Renal cortex interstitium (tissue), 11 donors: Measurements from ENCODE around the gene SOX6. TPM values are rescaled to one million over a fixed set of nuclear protein-coding genes. Genes with fewer than 3 reads are reported as not detected.

Experiments used
- DNase-seq, 11 donors: peaks; one replicate each; pipeline ENCODE4 v3.0.0-alpha.2; 2013; ENCODE audit warnings: low read depth in 9 of 11, low spot score in 4 of 11; ENCODE audit errors: extremely low read depth in 1 of 11
- polyA plus RNA-seq, 3 donors: library from polyadenylated mRNA; unstranded; fragments of 120-200 nt; gene quantifications; one replicate each; pipeline ENCODE4 v1.2.1, GENCODE V29; 2013; ENCODE audit not compliant: insufficient read length in 3 of 3

The SOX6 gene
- polyA plus RNA-seq, 3 donors: 20.4 to 24.9 (median 21.0) TPM

DNA sequence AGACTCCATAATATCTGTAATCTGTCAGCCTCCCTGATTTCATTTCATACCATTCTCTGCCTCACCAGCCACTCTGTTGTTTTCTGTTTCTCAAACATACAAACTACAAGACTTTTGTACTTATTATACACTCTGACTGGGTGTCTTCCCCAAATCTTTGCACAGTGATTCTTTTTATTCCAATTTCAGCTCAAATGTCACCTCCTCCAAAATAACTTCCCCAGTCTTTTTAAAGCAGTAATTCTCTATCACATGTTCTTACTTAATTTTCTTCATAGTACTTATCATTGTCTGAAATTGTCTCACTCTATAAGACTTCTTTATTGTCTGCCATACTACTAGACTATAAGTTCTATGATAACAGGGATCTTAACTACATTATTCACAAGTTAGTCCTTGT, 19.6 kb downstream of the SOX6 start:
- DNase-seq: no peak

- no peak for DNase-seq
Observed at GRCh38 chr11:16336204-16336603, 20.1 kb downstream of the SOX6 start.

GRCh38 chr11:16335236-16335962, 20.9 kb downstream of the SOX6 start:
- no peak for DNase-seq

DNA sequence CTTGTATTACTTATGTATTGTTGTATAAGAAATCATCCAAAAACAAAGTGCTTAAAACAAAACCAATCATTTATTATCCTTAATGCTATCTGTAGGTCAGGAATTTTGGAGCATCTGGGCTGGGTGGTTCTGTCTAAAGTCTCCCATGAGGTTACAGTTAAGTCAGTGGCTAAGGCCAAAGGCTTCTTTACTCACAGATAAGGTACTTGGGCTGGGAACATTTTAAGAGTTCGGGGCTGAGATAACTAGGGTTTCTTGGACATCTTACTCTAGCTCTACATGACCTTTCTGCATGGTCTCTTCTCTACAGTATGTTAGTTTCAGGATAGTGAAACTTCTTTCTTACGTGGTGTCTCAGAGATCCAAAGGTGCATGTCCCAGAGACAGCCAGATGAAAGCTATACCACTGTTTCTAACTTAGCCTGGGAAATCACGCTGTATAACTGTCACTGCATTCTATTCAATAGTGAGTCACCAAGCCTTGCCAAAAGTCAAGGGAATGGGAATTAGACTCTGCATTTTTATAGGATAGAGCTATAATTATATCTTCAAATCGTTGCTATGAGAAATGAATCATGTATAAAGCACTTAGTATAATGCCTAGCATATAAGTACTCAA, 29.6 kb downstream of the SOX6 start:
- no peak for DNase-seq

DNA sequence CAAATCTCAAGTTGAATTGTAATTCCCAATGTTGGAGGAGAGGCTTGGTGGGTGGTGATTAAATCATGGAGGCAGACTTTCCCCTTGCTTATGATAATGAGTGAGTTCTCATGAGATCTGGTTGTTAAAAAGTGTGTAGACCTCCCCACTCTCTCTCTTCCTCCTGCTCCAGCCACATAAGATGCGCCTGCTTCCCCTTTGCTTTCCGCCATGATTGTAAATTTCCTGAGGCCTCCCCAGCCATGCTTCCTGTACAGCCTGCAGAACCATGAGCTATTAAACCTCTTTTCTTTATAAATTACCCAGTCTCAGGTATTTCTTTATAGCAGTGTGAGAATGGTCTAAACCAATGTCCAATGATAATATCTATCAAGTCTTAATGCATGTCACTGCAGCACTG, 34.2 kb downstream of the SOX6 start:
- DNase-seq: no peak

DNA sequence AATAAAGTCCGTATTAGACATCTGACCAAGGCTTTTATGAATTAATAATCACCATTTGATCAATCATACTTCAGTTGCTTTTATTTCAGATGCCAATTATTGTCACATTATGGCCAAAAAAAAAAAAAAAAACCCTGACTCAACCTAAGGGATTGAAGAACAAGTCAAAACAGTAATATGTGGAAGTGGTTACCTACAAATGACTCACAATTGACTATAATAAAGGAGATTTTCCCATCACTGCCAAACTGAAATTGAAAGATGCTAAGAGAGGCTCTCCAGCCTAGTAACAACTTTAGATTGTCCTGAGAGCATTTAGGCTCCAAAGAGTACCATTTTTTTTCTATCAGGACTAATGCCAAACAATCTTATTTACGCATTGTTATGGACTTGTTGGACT, 35.2 kb downstream of the SOX6 start:
- no peak for DNase-seq

GRCh38 chr11:16318320-16318719, 38.0 kb downstream of the SOX6 start:
- no peak for DNase-seq

DNA sequence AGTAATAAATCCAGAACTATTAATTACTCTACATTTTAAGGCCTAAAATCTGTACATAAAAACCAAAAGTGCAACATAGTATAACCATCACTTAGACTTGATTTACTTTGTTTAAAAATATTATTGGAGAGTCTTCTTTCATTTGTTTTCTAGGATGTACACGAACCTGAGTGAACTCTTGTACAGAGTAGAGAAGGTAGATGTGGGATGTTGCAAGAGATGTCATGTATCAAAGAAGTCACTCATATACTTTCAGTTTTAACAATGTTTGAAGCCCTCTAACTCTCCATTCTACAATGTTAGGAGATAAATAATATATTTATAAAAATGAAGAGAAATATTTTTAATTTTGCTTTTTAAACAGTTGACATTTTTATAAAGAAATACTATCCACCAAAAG, 38.6 kb downstream of the SOX6 start:
- DNase-seq: no peak

DNA sequence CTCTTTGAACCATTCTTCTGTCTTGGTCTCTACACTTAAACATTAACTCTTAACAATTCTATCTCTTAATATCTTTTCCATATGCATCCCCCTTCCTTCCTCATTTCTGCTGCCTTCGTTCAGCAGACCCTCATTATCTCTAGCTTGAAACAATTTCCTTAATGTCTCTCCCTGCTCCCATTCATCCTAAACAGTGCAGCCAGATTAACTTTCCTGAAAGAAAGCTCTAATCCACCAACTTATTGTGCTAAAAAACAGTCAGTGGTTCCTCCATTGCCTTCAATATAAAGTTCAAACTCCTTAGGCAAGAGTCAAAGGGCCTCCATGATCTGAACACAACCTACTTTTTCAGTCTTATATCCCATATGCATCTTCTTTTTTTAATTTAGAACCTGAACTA, 42.5 kb downstream of the SOX6 start:
- no peak for DNase-seq

DNA sequence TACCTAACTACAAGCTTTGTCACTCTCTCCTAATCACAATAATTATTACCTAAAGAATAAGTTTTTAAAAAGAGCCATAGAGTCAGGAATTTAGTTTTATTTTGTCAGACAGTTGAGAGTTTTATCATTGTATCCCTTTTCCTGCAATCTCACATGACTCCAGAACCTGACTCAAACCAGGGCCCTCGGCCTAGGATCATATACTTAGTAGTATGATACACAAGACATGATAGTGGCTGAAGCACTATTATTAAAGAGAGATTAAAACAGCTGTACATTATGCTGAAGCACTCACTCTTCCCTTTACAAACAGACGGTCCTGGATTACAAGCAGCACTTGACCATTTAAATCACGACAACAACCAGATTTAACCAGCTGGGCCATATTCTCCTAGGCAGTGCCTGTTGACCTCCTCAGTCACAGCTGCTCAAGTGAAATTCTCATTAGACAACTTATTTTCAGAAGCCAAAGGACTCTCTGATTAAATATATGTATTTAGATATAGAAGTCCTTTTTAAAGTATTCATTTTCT, 44.0 kb downstream of the SOX6 start:
- DNase-seq: no peak

- no peak for DNase-seq
Observed at GRCh38 chr11:16311831-16312230, 44.5 kb downstream of the SOX6 start.

GRCh38 chr11:16310943-16311342, 45.4 kb downstream of the SOX6 start:
- no peak for DNase-seq

DNA sequence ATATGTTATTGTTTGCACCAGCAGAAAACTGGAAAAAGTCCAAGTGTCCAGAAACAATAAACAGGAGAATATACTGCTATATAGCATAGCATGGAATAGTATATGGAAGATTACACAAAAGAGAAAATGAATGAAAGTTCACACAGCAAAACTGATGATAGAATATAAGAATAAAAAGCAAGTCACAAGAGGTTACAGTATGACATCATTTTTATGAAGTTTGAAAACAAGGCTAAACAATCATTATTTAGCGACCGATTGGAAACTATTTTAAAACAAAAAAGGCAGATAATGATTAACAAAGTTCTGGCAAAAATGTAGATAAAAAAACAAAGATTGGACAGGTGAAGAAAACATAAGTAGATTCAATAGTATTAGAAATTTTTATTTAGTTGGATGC, 47.1 kb downstream of the SOX6 start:
- no peak for DNase-seq

DNA sequence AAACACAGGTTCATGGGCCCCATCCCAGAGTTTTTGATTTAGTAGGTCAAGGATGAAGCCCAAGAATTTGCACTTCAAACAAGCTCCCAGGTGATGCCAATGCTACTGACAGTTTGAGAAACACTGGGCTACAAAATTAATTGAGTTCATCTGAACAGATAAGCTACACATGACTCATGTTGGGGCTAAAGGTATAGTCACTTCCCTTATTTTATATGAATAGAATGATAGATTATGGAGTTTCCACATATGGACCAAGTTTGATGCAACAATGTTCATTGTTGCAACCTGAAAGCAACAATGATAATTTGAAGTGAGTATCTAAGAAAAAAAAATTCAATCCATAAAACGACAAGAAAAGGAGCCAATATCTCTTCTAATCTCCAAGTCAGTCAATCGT, 54.9 kb downstream of the SOX6 start:
- no peak for DNase-seq

DNA sequence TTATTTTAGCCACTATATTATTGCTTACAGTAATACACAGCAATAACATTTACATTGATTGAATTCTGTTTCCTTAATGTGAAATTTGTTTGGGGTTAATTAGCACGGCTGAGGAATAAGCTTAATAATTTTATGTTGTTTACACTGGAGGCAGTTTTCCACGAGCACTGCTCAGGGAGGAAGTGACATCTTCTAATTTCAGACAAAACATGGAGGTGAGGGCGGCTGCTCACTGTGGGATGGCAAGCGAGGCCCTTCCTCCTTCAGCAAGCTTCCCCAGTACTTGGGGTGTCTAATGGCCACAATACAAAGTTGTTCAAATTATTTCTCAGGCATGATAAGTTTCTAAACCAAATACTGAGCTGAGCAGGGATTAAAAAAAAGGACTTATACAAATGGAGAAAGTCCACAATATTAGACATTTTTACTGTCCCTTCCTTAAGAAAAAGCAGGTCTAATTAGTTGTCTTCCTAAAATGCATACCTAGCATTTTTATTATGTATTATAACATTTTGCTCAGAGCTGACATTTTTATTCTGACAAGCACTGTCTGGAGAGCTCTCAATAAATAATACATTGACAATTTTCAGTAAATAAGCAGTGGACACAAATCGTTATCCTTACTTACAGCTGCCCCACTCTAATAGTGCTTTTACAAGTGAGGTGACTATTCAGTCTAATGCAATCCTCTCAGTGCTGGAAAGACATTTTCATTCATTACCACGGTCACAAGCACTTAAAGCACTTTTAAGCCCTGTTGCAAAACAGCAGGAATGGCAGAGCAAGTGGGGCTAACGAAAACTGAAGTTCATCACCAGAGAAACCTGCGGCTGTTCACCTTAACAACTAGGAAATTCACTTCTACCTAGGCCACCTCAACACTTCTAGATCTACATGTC, 56.2 kb downstream of the SOX6 start:
- DNase-seq: no peak

DNA sequence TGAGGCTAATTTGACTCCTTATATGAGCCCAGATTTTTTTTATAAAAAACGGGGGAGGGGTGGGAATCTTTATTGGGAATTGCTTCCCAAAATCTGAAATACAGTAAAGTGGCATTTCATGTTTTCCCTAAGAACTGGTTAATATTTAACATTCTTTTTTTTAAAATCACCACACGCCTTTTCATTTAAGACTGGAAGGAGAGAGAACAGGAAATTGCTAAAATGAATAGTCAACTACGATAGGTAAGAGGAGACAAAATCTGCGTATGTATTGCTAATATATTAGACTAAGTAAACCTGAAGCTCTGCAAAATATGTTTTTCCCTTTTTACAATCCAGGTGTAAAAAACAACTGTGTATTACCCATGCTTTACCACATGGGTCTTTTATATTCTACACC, 57.0 kb downstream of the SOX6 start:
- DNase-seq: no peak

DNA sequence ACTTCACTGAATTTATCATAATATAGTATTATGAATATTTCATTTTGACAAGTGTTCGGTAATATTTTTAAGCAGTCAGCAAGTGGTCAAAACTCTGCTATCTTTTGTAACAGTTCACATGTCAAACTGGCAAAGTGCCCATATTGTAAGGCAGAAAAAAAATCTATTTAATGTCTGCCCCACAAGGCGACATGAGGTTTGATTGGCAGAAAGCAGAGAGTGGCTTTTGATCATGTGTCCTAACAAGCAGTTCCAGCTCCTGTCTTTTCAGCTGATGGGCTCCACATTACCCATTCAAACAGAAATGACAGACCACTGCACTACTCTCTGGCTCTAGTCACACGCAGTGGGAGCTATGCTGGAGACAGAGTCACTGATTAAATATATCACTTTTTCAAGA, 59.0 kb downstream of the SOX6 start:
- DNase-seq: no peak

- no peak for DNase-seq
Observed at GRCh38 chr11:16296273-16296672, 60.1 kb downstream of the SOX6 start.

- DNase-seq: peak in 1 of 11 donors; percentile 22
Observed at GRCh38 chr11:16295592-16295991, 60.8 kb downstream of the SOX6 start.

DNA sequence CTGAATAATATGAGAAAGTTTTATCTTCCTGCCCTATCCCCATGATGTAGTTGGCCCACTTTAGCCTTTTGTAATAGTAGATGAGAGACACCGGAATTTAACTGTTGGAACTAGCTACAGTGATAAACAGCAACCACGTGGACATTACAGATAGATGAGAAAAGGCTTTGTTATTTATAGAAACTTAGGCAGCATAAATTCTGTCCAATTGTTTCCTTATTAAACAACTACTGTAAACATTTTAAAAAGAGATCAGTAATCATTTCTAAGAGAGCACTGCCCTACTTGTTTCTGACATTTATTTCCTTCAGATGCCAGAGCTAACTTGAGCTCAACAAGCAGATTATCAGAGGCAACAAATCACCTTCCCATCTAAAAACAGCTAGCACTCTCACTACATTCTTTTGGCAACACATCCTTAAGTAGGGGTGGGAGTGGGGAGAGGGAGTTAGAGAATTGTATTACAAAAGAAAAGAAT, 63.1 kb downstream of the SOX6 start:
- peak in 5 of 11 donors; percentile 23 to 56 (median 32) for DNase-seq
